Stimulated activated CD8-positive, alpha-beta memory T cell treated with anti-CD3 and anti-CD28 coated beads, Interleukin-4, amount 100 ng/mL, for 48 hours (primary cell): ENCODE results near the gene ARHGAP31.
"Not testable (repeated sequence)": the region's sequence is repeated elsewhere in the genome, so short reads cannot be mapped to it uniquely, and the experiment has no call there.

Experiments
- DNase-seq: peaks from one replicate; pipeline ENCODE4 v3.0.0-alpha.2; 2020

Gene ARHGAP31

DNA sequence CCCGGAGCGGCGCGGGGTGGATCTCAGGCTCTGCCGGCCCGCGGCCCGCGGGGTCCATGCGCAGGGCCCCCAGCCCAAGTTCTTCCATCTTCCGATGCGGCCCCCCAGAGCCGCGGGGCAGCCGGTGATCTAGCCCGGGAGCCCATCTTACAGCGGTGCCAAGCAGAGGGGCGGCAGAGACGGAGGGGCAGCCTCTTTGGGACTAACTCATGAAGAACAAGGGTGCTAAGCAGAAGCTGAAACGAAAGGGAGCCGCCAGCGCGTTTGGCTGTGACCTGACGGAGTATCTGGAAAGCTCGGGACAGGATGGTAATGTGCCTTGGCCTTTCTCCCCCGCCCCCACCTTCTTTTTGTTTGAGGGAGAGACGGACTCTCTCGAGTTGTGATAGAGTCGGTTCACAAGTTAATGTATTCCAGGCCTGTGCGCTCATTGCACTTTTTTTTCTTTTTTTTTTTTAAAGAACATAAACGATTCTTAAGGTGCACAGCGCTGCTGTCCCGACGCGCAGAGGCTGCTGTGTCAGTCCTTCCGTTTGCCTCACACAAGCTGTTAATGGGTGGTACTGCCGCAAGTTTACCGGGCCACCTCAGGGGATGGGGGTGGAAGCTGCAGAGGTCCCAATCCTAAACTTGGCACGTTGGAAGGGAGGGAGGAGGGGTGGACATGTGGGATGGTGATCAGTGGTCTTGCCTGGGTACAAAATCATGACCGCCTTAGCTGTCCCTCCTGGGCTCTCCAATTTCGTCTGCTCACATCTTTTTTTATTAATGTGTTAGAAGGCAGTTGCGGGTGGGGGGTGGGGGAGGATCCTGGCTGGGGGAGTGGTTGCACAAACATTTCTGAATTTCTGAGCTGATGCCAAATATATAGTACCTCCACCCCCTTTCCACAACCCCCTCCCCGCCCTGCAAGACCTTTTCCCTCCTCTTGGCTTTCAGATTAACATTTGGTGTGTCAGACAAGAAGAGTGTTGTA lies 801 bp downstream of the ARHGAP31 start:
- peak; percentile 67 for DNase-seq

DNA sequence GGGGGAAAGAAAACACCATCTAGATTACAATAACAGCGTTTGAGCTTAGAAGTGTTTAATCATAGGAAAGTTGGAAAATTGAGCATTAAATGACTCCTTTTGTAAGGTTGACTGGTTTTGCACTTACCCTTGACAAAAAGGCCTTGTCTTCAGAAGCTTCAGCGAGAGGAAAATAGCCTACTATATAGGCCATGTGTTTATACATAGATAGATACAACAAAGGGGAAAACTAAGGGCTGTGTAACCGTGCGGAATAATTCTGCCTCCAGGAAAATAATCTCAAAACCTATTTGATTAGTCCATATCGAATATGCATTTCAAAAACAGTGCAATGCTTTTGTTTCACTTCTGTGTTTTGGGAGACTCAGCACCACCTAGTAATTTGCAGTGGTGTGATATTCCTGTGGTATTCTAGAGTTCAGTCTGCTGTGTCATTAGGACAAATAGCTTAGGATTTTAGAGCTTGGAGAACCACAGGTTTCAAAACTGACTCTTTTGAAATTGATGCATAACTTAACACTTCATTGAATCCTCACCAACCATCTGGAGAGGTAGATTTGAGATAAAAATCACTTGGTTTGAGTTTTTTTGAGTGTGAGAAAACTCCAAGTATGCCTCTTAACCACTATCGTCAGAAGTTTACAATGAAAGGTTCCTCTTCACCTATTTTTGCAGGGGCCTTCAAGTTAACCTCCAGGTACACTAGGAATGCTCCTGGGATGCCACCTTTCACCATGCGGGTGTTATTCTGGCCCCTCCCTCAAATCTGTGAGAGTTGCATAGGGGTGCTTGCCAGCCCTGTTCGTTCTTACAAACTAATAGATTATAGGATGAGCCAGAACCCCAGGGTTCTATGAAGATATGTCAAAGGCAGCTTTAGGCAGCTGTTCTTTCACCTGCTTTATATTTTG lies 1.9 kb downstream of the ARHGAP31 start:
- no peak for DNase-seq

- DNase-seq: no peak
These were observed 2.5 kb downstream of the ARHGAP31 start for GRCh38 chr3:119296727-119297122.

DNA sequence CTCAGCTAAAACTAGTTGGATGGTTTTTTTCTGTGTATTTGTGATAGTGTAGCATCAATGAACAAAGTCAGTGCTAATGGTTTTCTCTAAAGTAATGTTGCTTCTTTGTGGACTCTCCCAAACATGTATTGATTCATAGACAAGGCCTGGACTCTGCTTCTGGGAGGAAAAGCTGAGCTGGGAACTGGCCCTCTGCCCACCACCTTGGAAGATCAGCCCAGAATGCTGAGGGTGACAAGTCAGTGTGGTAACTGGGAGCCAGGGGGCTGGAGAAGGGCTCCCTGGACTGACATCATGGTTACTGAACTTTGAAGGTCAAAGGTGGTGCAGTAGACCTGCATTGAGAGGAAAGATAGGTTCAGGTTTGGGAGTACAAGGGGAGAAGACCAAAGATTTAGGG lies 3.0 kb downstream of the ARHGAP31 start:
- no peak for DNase-seq

DNA sequence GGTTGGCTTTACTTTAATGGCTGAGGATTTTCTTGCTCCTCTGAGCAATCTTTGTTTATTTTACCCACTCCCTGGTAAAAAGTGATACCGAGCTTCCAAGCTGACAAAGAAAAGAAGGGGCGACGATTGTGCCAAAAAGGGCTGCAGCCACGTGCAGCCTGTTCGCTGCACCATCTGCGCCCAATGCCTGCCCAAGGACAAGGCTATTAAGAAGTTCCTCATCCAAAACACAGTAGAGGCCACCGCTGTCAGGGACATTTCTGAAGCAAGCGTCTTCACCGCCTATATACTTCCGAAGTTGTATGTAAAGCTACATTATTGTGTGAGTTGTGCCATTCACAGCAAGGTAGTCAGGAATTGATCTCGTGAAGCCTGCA lies 4.4 kb downstream of the ARHGAP31 start:
- DNase-seq: no peak

DNA sequence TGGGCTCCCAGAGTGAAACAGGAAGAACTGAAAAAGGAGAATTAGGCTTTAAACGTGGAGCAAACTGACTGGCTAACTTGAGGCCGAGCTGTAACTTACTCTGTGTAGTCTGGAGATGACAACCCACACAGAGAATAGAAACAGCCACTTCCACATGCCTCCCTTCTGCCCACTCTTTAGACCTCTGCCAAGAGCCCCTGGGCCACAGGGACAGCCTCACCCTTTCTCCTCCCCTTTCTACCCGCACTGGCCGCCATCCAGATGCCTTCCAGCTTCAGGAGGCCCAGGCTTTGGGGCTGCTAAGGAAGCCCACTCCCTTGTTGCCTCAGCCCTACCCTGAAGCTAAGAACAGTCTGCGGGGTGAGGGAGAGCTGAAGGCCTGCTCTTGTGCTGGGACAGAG lies 6.8 kb downstream of the ARHGAP31 start:
- no peak for DNase-seq

GRCh38 chr3:119301662-119302061 lies 7.5 kb downstream of the ARHGAP31 start:
- DNase-seq: no peak

- DNase-seq: no peak
These were observed 8.7 kb downstream of the ARHGAP31 start for GRCh38 chr3:119302697-119303551.

DNA sequence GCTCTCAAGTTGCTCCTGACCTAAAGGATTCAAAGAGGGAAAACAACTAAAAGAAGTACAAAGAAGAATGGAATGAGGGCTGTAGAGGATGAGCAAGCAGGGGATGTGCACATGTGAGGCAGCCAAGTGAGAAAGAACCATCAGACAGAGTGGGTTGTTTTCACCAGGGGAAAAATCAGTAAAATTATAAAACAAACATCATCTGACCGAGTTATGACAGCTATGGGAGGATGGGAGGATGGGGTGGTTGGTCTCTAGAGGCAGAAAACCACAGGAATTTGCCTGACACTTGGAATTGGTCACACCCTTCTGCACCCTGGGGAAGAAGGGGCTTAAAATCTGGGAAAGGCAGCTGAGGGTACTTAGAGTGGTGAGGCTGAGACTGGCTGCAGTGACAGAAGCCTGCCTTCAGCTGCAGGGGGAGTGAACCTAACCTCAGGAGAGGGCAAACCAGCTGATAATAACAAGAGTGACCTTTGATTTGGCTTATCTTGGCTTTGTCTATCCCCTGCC lies 10.1 kb downstream of the ARHGAP31 start:
- no peak for DNase-seq

GRCh38 chr3:119305286-119305685 lies 11.1 kb downstream of the ARHGAP31 start:
- no peak for DNase-seq

GRCh38 chr3:119306378-119306777 lies 12.2 kb downstream of the ARHGAP31 start:
- DNase-seq: not testable (repeated sequence)

GRCh38 chr3:119308355-119308754 lies 14.2 kb downstream of the ARHGAP31 start:
- no peak for DNase-seq

DNA sequence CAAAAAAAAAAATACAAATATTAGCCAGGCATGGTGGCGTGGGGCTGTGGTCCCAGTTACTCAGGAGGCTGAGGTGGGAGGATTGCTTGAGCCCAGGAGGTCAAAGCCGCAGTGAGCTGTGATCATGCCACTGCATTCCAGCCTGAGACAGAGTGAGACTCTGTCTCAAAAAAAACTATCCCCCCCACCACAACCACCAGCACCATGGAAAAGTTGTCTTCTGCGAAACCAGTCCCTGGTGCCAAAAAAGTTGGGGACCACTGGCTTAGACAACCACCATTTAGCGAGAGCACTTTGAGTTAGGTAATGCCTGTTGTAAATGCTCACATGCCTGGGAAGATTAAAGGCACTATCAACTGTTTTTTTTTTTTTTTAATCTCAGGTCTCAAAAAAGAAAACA lies 15.4 kb downstream of the ARHGAP31 start:
- DNase-seq: no peak

- DNase-seq: no peak
These were observed 15.9 kb downstream of the ARHGAP31 start for GRCh38 chr3:119310071-119310470.

DNA sequence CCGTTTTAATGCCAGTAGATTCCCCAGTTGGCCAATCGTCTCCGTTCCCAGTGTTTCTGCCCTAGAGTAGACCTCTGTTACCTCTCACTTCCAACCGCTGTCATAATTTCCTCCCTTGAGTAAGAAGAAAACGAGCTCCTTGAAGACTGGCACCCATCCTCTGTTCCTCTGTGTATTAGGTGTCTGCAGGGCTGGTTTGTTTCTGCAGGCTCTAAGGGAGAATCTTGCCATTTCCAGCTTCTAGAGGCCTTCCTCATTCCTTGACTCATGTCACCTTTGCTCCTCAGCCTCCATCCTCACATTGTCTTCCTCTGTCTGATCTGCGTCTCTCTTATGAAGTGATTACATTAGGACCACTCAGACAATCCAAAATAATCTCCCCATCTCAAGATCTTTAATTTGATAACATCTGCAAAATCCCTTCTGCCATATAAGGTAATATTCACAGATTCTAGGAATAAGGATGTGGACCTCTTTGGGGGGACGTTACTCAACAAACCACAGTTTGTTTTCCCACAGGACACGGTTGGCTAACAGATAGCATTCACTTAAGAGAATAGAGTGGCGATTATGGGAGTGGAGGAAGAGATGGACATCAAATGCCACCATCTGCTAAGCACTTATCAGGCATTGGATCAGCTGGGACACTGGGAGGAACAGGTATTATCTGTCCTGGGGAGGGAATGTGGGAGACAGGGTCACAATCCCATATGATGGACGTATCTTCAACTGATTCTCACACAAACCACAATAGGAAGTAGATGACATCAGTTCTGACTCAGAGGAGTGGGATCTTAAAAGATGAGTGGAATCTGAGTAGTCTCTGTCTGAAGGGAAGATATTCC lies 17.1 kb downstream of the ARHGAP31 start:
- no peak for DNase-seq

DNA sequence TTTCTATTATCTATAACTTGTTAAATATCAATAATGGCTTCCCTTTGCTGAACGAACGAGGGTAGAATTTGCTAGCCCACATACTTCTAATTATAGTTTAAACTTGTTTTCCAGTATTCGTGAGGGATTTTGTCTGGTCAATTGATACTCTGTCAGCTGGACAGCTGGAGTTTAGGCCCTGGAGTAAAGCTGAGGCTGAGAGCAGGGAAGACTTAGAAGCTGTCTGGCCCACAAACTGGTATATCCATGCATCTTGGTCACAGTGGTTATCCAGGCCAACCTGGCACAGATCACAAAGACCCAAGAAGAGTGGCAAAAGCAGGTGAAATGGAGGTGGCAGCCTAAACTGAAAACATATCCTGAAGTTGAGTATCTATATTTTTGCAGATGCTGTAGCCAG lies 19.3 kb downstream of the ARHGAP31 start:
- DNase-seq: no peak

DNA sequence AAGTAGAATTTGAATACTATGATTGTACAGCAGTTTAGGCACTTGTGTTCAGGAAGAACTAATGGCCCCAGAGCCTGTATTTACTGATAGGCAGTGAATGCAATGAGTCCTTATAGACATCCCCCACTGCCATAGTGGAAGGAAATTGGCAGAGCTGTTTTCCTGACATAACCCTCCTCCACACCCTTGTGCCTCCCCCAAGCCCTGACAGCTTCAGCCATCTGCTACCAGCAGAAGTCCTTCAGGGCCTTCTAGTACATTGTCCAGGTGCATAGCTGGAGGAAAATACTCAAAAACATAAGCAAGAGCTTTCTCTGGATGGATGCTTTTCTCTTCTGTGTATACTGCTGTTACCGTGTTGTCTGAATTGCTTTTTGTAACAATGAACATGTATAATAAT lies 20.6 kb downstream of the ARHGAP31 start:
- no peak for DNase-seq

DNA sequence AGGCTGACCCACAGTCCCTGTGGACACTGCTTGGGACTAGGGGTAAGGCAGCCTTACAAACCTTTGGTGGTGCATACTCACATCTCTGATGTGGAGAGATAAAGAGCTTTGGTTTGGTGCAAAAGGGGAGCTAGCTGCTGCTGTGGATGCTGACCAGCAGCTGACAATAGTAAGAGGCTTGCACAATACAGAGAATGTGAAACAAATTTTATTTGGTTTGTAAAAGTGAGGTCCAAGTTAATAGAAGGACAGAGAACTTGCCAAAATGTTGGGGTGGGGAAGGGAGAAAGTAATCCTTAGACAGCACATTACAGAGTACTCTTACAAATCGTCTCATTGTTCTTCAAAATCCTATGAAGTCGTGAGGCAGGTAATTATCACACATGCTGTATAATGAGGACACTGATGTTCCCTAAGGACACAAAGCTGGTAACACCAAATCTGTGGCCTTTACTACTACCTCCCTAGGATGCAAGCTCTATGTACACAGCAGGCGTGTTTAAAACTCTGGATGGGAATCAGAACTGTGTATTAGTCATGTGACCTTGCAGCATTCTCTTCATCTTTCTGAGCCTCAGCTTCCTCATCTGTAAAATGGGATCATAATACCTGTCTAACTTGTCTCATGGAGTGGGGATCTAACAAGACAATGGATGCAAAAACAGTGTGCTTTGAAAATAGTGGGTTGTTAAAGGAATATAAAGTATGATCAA lies 21.6 kb downstream of the ARHGAP31 start:
- no peak for DNase-seq

GRCh38 chr3:119316313-119316670 lies 22.1 kb downstream of the ARHGAP31 start:
- no peak for DNase-seq

DNA sequence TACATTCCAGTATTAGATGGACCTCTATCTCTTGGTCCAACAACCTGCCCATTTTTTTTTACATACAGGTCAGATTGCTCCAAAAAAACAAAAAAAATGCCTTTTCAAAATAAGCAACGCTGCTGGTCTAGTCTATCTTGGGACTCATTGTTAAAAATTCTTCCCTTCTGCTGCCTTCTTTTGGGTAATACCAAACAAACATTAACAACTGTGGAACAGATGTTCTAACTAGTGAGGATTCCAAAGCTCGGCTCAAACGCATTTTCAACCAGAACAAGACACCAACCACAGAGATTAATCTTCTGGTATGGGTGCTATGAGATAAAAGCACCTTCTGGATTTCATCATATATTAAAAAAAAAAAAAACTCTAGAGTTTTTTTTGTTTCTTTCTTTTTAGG lies 24.7 kb downstream of the ARHGAP31 start:
- DNase-seq: no peak

DNA sequence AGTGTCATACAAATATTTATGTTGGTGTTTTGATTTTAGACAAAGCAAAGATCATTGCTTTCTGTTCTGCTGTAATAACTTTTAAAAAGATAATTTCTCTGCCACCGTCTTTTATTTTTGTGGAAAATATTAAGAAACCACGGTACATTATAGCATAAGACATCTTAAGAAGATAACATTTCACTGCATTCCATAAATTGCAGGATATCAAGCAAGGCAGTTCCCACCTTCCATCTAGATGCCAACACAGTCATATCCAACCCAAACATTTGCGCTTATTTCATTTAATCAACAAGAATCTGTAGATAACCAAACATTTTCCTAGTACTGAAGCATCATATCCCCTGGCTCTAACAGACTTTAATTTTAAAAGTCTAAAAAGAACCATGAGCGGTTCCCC lies 25.1 kb downstream of the ARHGAP31 start:
- no peak for DNase-seq
